IMR-90 (cell line): Measurements from ENCODE around the gene TTYH3.

Source experiments
- BHLHE40 ChIP-seq: fragments of 150-350 bp; IDR thresholded peaks from 2 replicates; pipeline ENCODE4 v1.6.1; 2016; ENCODE audit warnings: mild to moderate bottlenecking, low read depth, low read length
- CEBPB ChIP-seq: IDR thresholded peaks from 2 replicates; pipeline ENCODE4 v1.6.1; 2012; ENCODE audit warnings: low read depth, low read length, improper control_type of control experiment
- MAFK ChIP-seq: IDR thresholded peaks from 2 replicates; pipeline ENCODE4 v1.6.1; 2012; ENCODE audit warnings: low read depth, low read length, improper control_type of control experiment
- MAZ ChIP-seq: IDR thresholded peaks from 2 replicates; pipeline ENCODE4 v1.6.1; 2012; ENCODE audit warnings: low read depth, mild to moderate bottlenecking, low read length, improper control_type of control experiment, moderate library complexity, borderline replicate concordance
- MXI1 ChIP-seq: IDR thresholded peaks from 2 replicates; pipeline ENCODE4 v1.6.1; 2012; ENCODE audit warnings: low read depth, mild to moderate bottlenecking, low read length, moderate library complexity, borderline replicate concordance
- NFE2L2 ChIP-seq: fragments of 150-350 bp; IDR thresholded peaks from 2 replicates; pipeline ENCODE4 v1.6.1; 2016; ENCODE audit warnings: low read depth, mild to moderate bottlenecking, low read length
- POLR2A ChIP-seq: IDR thresholded peaks from 2 replicates; pipeline ENCODE4 v1.6.1; 2012; ENCODE audit warnings: mild to moderate bottlenecking, low read depth, low read length
- RAD21 ChIP-seq: IDR thresholded peaks from 2 replicates; pipeline ENCODE4 v1.6.1; 2012; ENCODE audit warnings: low read length, improper control_type of control experiment
- RCOR1 ChIP-seq: IDR thresholded peaks from 2 replicates; pipeline ENCODE4 v1.6.1; 2012; ENCODE audit warnings: mild to moderate bottlenecking, low read length, improper control_type of control experiment; ENCODE audit not compliant: insufficient replicate concordance
- RFX5 ChIP-seq: IDR thresholded peaks from 2 replicates; pipeline ENCODE4 v1.8.0; 2012; ENCODE audit warnings: low read depth, mild to moderate bottlenecking, low read length, moderate library complexity
- SMC3 ChIP-seq: fragments of 150-350 bp; IDR thresholded peaks from 2 replicates; pipeline ENCODE4 v1.6.1; 2016; ENCODE audit warnings: low read depth, mild to moderate bottlenecking, antibody characterized with exemption, low read length, moderate library complexity
- TF ChIP-seq, protein P1 (sequence below): conservative IDR thresholded peaks from 2 replicates; pipeline ENCODE4 v1.5.1; 2012; ENCODE audit warnings: mild to moderate bottlenecking, low read depth, low read length, improper control_type of control experiment
- TF ChIP-seq, protein P2 (sequence below): fragments of 150-350 bp; IDR thresholded peaks from 2 replicates; pipeline ENCODE4 v1.6.1; 2016; ENCODE audit warnings: low read depth, mild to moderate bottlenecking, low read length, moderate library complexity, borderline replicate concordance
- TF ChIP-seq, protein P3 (sequence below): fragments of 150-350 bp; IDR thresholded peaks from 2 replicates; pipeline ENCODE4 v1.6.1; 2017; ENCODE audit warnings: mild to moderate bottlenecking, antibody characterized with exemption, low read length, low read depth

DNA sequence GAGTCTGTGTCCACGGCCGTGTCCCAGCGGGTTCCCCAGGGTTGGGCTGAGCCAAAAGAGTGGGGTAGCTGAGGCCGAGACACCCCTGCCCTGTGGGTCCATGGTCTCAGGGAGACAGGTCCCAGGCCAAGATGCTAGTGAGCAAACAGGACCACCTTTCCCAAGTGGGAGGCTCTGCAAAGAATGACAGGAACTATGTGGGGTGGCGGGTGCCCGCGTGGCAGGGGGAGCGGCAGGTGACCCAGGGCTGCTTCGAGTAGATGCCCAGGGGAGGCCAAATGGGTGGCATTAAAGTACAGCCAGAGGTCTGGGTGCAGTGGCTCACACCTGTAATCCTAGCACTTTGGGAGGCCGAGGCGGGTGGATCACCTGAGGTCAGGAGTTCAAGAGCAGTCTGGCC, 18.2 kb downstream of the TTYH3 start:
- TF ChIP-seq POLR2A (no peak), CEBPB (no peak), MAFK (no peak), RAD21 (no peak), MAZ (no peak), RCOR1 (no peak), RFX5 (no peak), MXI1 (no peak), SMC3 (no peak), BHLHE40 (no peak), NFE2L2 (no peak)
- TF ChIP-seq, protein P1, sequence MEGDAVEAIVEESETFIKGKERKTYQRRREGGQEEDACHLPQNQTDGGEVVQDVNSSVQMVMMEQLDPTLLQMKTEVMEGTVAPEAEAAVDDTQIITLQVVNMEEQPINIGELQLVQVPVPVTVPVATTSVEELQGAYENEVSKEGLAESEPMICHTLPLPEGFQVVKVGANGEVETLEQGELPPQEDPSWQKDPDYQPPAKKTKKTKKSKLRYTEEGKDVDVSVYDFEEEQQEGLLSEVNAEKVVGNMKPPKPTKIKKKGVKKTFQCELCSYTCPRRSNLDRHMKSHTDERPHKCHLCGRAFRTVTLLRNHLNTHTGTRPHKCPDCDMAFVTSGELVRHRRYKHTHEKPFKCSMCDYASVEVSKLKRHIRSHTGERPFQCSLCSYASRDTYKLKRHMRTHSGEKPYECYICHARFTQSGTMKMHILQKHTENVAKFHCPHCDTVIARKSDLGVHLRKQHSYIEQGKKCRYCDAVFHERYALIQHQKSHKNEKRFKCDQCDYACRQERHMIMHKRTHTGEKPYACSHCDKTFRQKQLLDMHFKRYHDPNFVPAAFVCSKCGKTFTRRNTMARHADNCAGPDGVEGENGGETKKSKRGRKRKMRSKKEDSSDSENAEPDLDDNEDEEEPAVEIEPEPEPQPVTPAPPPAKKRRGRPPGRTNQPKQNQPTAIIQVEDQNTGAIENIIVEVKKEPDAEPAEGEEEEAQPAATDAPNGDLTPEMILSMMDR: no peak
- TF ChIP-seq, protein P2, sequence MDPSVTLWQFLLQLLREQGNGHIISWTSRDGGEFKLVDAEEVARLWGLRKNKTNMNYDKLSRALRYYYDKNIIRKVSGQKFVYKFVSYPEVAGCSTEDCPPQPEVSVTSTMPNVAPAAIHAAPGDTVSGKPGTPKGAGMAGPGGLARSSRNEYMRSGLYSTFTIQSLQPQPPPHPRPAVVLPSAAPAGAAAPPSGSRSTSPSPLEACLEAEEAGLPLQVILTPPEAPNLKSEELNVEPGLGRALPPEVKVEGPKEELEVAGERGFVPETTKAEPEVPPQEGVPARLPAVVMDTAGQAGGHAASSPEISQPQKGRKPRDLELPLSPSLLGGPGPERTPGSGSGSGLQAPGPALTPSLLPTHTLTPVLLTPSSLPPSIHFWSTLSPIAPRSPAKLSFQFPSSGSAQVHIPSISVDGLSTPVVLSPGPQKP: no peak
- TF ChIP-seq, protein P3, sequence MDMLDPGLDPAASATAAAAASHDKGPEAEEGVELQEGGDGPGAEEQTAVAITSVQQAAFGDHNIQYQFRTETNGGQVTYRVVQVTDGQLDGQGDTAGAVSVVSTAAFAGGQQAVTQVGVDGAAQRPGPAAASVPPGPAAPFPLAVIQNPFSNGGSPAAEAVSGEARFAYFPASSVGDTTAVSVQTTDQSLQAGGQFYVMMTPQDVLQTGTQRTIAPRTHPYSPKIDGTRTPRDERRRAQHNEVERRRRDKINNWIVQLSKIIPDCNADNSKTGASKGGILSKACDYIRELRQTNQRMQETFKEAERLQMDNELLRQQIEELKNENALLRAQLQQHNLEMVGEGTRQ: no peak
